Prostate gland (tissue), 2 donors: ENCODE measurements around the gene TCERG1.

ENCODE experiments used
- POLR2A ChIP-seq: fragments of 450-650 bp; IDR thresholded peaks from one replicate; pipeline ENCODE4 v1.6.1; 2016; ENCODE audit warnings: antibody characterized with exemption, mild to moderate bottlenecking
- POLR2AphosphoS5 ChIP-seq: sonication (generic); formaldehyde crosslinking; IDR thresholded peaks from one replicate; pipeline ENCODE4 v1.6.1; 2017; ENCODE audit warnings: antibody characterized with exemption
- TF ChIP-seq, protein P1 (sequence below), 4 experiments: fragments of 200-600 bp in 2 of 4; fragments of 450-650 bp in 2 of 4; sonication (generic) in 2 of 4; IDR thresholded peaks; 1 replicate in 3 of 4; 2 replicates in 1 of 4; pipeline ENCODE4 v1.5.1; 2016 to 2019; ENCODE audit warnings: antibody characterized with exemption in 4 of 4, mild to moderate bottlenecking in 2 of 4, moderate library complexity in 2 of 4

GRCh38 chr5:146440870-146441495, 6.2 kb upstream of the TCERG1 start:
- TF ChIP-seq, protein P1, sequence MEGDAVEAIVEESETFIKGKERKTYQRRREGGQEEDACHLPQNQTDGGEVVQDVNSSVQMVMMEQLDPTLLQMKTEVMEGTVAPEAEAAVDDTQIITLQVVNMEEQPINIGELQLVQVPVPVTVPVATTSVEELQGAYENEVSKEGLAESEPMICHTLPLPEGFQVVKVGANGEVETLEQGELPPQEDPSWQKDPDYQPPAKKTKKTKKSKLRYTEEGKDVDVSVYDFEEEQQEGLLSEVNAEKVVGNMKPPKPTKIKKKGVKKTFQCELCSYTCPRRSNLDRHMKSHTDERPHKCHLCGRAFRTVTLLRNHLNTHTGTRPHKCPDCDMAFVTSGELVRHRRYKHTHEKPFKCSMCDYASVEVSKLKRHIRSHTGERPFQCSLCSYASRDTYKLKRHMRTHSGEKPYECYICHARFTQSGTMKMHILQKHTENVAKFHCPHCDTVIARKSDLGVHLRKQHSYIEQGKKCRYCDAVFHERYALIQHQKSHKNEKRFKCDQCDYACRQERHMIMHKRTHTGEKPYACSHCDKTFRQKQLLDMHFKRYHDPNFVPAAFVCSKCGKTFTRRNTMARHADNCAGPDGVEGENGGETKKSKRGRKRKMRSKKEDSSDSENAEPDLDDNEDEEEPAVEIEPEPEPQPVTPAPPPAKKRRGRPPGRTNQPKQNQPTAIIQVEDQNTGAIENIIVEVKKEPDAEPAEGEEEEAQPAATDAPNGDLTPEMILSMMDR (IDR thresholded peaks at IDR 0.05), result no peak
- TF ChIP-seq POLR2AphosphoS5 (no peak), POLR2A (no peak)
